Measurements from ENCODE around the gene MYF5. TPM values are rescaled to one million over a fixed set of nuclear protein-coding genes. Genes with fewer than 3 reads are reported as not detected.

Gene MYF5
- total RNA-seq, 1 donor from 2014 or later = not detected

GRCh38 chr12:80679346-80680131 lies 37.2 kb upstream of the MYF5 start:
- H3K4me3 Mint-ChIP-seq (ENCODE audit: low read depth) = no peak overlapping the region
- no peak overlapping the region for H3K27ac Mint-ChIP-seq
- H3K9me3 Mint-ChIP-seq (ENCODE audit: low read depth) = no peaks in the 10 kb centered on the region
- DNase-seq (ENCODE audit: low spot score, unreplicated experiment) = no peak
- H3K4me1 Mint-ChIP-seq (ENCODE audit: low read depth) = peaks cover 3% of the 10 kb centered on the region
- TF ChIP-seq CTCF (IDR thresholded peaks at IDR 0.05; ENCODE audit: unreplicated experiment) = no peak
- H3K27me3 Mint-ChIP-seq = no peaks in the 10 kb centered on the region
- no peaks in the 10 kb centered on the region for H3K36me3 Mint-ChIP-seq (ENCODE audit: insufficient read depth)

DNA sequence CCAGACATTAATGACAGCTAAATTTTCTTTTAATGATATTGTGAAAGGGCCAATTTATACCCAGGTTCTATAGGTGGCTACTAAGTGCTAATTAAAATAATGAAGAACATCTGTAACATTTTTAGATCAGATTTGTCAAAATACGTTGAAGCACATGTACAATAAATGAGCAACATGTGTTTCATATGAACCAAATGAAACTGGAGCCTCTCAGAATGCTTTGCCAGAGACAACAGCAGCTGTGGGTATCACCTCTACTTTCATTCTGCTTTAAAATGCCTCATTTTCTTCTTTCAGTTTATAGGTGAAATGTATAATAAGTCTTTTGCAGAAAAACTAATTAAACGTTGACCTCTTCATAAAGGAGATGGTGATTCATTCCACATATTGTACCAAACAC lies 35.4 kb upstream of the MYF5 start:
- H3K9me3 Mint-ChIP-seq (ENCODE audit: low read depth) = peaks cover 1% of the 10 kb centered on the region
- H3K27ac Mint-ChIP-seq = no peak overlapping the region
- TF ChIP-seq CTCF (IDR thresholded peaks at IDR 0.05; ENCODE audit: unreplicated experiment) = no peak
- no peaks in the 10 kb centered on the region for H3K27me3 Mint-ChIP-seq
- no peak for DNase-seq (ENCODE audit: low spot score, unreplicated experiment)
- peaks cover 3% of the 10 kb centered on the region for H3K4me1 Mint-ChIP-seq (ENCODE audit: low read depth)
- H3K36me3 Mint-ChIP-seq (ENCODE audit: insufficient read depth) = no peaks in the 10 kb centered on the region
- H3K4me3 Mint-ChIP-seq (ENCODE audit: low read depth) = no peak overlapping the region

- H3K4me3 Mint-ChIP-seq (ENCODE audit: low read depth) = no peak overlapping the region
- peaks cover 2% of the 10 kb centered on the region for H3K36me3 Mint-ChIP-seq (ENCODE audit: insufficient read depth)
- H3K27ac Mint-ChIP-seq = no peak overlapping the region
Measured at GRCh38 chr12:80681786-80682185, 34.9 kb upstream of the MYF5 start.

DNA sequence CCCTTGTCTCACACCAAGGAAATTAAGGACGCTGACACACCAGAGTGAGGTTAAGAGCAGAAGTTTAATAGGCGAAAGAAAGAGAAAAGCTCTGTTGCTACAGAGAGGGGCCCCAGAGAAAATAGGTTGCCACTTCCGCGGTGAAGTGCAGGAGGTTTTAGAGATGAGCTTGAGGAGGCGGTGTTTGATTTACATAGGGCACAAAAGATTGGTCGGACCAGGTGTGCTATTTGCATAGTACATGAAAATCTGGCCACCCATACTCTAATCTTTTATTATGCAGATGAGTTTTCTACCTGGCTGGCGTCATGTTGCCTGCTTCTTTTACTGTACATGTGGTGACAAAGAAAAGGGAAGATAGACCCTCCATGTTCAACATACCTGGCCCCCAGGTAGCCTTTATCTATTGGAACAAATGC lies 32.6 kb upstream of the MYF5 start:
- H3K27me3 Mint-ChIP-seq = no peaks in the 10 kb centered on the region
- no peak for DNase-seq (ENCODE audit: low spot score, unreplicated experiment)
- no peak for TF ChIP-seq CTCF (IDR thresholded peaks at IDR 0.05; ENCODE audit: unreplicated experiment)

More at GRCh38 chr12:80681786-80682185, 34.9 kb upstream of the MYF5 start:
- Mint-ChIP-seq H3K9me3 (ENCODE audit: low read depth) (peaks cover 6% of the 10 kb centered on the region), H3K4me1 (ENCODE audit: low read depth) (peaks cover 3% of the 10 kb centered on the region), H3K27me3 (no peaks in the 10 kb centered on the region)
- TF ChIP-seq CTCF (IDR thresholded peaks at IDR 0.05; ENCODE audit: unreplicated experiment) = no peak
- DNase-seq (ENCODE audit: low spot score, unreplicated experiment) = no peak

DNA sequence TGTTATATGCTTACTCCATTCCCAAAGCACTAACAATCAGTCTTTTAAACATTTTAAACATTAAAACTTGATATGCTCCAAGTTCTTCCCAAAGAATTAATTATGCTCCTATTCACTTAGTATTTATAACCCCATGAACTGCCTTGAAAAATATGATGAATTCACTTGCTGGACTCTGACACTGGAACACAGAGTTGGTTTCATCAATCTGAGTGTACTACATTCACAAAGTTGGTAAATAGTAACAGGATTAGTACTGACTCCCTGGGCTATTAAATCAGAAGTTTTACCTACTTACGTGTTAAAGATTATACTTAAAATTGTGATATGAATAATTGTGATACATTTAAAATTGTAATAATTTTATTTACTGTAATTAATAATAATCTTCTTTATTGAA lies 26.6 kb upstream of the MYF5 start:
- TF ChIP-seq CTCF (IDR thresholded peaks at IDR 0.05; ENCODE audit: unreplicated experiment) = no peak
- DNase-seq (ENCODE audit: low spot score, unreplicated experiment) = no peak
- H3K27me3 Mint-ChIP-seq = no peaks in the 10 kb centered on the region
- H3K4me1 Mint-ChIP-seq (ENCODE audit: low read depth) = peaks cover 27% of the 10 kb centered on the region
- H3K36me3 Mint-ChIP-seq (ENCODE audit: insufficient read depth) = peaks cover 2% of the 10 kb centered on the region
- H3K27ac Mint-ChIP-seq = no peak overlapping the region
- H3K9me3 Mint-ChIP-seq (ENCODE audit: low read depth) = peaks cover 11% of the 10 kb centered on the region
- no peak overlapping the region for H3K4me3 Mint-ChIP-seq (ENCODE audit: low read depth)

More for the DNA sequence above, 32.6 kb upstream of the MYF5 start:
- H3K4me3 Mint-ChIP-seq (ENCODE audit: low read depth) = peak overlapping the region; percentile 42
- H3K27ac Mint-ChIP-seq = peak overlapping the region; percentile 38
- peaks cover 2% of the 10 kb centered on the region for H3K36me3 Mint-ChIP-seq (ENCODE audit: insufficient read depth)
- peaks cover 3% of the 10 kb centered on the region for H3K4me1 Mint-ChIP-seq (ENCODE audit: low read depth)
- H3K9me3 Mint-ChIP-seq (ENCODE audit: low read depth) = peaks cover 11% of the 10 kb centered on the region

Measured in progenitor cell of endocrine pancreas (in vitro differentiated cells).